GM12872 (cell line): ENCODE results near the gene KIF6.

ENCODE experiments used
- TF ChIP-seq, protein P1 (sequence below): IDR thresholded peaks from 3 replicates; pipeline ENCODE4 v1.5.1; 2011; ENCODE audit warnings: low read depth, mild to moderate bottlenecking, low read length, moderate library complexity; ENCODE audit not compliant: insufficient read depth

The KIF6 gene

DNA sequence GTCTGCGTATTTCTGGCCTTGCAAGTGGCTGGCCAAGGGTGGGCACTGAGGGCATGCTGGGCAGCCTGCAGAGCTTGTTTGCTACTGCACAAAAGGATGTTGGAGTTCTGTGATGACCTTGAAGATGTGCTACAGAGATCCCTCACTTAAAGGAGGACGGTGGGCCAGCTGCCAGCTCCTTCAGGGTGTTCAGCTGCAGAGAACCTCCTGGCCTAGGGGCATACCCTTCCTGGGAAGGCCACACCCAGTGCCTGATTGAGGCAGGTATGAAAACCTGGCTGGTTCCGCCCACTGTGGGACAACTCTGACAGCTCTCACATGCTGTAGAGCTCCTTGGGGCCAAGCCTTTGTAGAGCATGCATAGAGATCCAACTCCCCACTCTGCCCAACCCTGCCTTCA is 408.0 kb downstream of the KIF6 start:
- TF ChIP-seq, protein P1, sequence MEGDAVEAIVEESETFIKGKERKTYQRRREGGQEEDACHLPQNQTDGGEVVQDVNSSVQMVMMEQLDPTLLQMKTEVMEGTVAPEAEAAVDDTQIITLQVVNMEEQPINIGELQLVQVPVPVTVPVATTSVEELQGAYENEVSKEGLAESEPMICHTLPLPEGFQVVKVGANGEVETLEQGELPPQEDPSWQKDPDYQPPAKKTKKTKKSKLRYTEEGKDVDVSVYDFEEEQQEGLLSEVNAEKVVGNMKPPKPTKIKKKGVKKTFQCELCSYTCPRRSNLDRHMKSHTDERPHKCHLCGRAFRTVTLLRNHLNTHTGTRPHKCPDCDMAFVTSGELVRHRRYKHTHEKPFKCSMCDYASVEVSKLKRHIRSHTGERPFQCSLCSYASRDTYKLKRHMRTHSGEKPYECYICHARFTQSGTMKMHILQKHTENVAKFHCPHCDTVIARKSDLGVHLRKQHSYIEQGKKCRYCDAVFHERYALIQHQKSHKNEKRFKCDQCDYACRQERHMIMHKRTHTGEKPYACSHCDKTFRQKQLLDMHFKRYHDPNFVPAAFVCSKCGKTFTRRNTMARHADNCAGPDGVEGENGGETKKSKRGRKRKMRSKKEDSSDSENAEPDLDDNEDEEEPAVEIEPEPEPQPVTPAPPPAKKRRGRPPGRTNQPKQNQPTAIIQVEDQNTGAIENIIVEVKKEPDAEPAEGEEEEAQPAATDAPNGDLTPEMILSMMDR, result no peak

DNA sequence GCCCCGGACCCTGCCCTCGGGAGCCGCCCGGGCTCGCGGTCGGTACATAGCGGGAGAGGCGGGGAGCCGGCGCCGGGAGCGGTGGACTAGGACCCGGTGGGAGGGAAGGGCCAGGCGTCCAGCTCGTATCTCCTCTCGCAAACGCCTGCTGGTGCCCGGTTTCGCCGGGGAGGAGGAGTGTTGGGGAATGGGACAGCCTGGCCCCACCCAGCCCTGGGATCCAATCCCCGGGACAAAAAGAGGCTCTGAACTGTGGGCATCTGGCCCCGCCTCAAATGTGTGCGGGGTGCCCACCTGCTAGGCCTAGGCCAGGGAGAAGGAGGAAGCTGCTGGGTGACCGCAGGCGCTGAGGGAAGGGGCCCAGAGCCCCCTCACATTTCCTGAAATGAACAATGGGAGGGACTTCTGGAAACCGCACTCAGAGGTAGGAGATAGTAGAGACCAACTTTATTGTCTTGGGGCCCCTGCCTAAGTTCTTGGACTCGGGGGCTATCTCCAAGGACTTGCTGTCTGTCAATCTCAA is 410.9 kb downstream of the KIF6 start, which contains the start of gene KCNK17:
Gene KCNK17 (minus strand): TSS at position 147 of the 523 bp plus-strand sequence. CDS start 99 bp downstream, at position 48.
- TF ChIP-seq, protein P1, result no peak

DNA sequence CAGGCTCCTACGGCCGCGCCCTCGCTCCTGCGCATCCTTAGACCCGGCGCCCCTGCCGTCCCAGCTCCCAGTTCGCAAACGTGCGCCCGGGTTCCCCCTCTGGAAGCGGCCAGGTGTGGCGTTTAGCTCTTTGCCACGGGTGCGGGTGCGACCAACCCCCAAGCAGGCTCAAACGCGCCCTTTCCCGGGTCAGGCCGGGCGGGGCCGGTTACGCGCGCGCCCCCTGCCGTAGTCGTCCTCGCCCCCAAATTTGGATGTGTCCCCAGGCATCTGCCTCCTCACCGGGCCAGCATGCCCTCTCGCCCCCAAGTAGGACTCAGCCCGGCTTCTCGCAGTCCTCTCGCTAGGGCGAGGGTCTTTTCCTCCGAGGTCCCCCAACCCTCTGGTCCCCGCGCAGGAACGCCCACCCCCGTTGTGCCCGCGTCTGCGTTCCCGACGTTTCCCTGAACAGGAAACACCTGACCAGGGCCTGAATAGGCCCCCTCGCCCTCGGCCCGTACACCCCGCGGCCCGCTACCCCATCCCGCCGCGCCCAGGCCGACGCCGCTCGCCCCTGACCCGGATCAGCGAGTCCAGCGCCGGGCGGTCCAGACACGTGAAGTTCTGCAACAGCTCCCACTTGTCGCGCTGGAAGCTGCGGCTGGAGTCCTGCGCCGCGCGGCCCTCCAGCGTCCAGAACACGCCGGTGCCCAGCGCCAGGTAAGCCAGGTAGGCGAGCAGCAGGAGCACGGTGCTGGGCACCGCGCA is 411.5 kb downstream of the KIF6 start:
- TF ChIP-seq, protein P1, result no peak

DNA sequence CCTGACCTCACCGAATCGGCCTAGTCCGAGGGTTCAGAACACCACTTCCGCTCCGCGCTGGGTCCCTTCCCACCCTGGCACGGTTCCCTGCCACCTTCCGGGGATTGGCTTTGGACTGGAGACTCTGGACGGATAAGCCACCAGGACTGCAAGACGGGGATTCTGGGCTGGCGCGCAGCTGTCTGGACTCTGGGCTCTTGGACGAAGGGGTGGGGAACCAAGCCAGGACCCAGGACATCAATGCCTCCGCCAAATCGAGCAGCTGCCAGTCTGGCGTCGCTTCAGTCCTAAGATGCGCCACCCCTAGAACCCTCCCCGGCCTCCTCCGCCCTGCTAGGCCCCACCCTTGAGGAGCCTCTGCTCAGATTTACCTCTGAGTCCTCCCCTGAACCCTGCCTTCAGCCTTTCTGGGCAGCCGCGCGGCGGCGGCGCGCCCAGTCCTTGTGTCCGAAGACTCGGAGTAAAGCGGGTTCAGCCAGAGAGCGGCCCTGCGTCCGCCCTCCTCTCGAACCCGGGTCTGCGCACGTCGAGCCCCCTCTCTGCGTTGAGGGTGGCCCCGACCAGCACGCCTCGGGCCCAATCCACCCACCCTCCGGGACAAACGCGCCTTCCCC is 412.2 kb downstream of the KIF6 start:
- TF ChIP-seq, protein P1, result no peak

DNA sequence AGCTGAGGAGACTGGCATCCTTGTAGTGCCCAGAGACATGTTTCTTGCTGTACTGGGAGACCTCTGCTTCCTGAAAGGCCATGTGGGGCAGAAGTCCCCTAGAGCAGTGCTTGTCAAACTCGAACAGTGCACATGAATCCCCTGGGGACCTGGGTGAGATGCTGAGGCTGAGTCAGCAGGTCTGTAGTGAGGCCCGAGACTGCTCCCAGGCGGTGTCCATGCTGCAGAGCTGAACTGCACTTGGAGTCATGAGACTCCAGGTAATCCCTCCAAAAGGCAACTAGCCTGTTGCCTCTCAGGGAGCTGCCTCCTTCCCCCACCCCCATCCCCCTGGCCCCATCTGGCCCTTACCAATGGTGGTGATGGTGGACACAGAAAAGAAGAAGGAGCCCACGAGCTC is 414.7 kb downstream of the KIF6 start:
- TF ChIP-seq, protein P1, result no peak

DNA sequence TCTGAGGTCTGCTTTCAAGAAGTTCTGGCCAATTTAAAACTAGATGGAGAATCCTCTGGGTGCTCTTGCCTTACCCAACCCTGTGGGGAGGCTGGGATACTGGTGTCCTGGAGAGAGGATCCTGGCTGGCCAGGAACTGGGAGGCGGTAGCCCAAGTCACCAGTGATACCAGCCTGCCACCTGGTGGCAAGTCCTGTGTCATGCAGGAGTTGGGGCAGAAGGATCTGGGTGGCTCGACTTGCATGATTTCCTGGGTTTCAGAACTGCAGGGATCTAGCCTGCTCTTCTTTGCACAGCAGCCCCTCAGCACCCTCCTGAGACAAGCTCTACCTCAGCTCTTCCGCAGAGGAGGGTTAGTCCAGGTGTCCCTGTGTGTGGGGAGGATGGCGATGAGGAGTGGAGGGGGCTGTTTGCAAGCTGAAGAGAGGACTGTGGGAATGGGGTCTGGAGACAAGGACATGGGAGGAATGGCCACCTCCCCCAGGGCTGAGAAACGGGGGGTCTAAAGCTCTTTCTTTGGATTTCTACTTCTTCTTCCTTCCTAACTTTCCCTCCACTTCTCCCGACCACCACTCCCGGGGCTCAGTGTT is 415.2 kb downstream of the KIF6 start:
- TF ChIP-seq, protein P1, result peak; percentile 91

DNA sequence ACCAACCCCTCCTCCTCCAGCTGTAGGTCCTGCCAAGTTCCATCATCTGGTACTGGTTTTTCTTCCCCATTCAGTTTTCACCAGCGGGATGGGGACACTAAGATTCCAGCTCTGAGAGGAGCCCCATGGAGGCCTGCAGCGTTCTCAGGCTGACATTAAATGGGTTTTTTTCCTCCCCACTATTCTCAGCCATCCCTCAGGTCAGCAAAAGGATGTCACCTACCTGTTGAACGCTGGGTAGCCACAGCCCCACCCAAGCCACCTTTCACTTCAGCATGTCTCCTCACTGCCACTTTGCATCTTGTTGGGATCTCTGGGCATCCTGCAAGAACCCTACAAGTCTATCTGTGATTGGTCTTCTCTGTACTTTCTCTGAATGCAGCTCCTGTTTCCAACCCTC is 417.7 kb downstream of the KIF6 start:
- TF ChIP-seq, protein P1, result no peak
